ENCODE data around the gene IL1A.

Gene IL1A

GRCh38 chr2:112818094-112818902 lies 34.0 kb upstream of the IL1A start:
- DNase-seq = no peak

- no peak for DNase-seq
These were observed 32.9 kb upstream of the IL1A start for GRCh38 chr2:112817082-112817689.

DNA sequence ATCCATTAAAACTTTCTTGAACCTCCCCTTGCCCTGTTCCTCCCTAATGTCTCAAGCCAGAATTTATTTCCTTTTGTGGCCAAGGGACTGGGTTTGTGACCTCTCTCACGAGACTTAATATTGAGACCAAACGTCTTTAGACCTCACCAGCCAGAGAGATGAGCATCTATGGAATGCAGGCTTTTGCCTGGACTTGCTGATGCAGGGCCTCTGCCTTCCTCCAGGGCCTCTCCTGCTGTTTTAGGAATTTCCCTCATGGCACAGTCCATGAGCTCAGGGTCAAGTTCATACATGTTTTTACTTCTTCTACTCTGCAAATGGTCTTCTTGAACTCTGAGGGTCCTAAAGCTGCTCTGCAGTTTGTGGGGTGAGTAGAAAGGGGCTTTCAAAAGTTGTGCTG lies 30.0 kb upstream of the IL1A start:
- no peak for DNase-seq

DNA sequence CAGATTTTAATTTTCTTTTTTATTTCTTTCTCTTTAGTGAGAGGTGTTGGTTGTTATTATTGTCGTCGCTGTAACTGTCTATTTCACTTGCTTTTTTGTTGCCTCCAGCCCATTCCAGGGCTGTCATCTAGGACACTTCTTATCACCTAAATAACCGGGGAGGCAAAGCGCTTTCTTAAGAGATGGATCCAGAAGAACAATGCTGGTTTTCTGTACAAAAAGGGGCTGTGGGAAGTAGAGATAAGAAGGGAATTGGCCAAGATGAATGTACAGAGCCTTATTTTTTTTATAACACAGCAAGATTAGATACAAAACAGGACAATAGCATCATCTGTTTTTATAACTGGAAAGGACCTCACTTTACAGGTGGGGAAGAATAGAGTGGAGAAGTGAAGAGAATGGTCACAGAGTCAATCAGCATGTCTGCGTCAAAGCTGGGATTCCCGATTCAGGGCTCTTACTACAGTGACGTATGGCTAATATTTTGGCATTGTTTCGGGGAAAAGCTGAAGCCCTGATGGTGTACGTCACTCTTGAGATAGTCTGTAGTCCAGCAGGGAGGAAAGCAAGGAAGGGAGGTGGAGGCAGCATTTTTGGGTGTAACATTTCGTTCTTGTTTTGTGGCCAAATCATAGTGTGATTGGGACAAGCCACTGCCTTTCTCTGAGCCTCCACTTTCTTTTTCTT lies 29.1 kb upstream of the IL1A start:
- DNase-seq = no peak

- DNase-seq = no peak
These were observed 28.3 kb upstream of the IL1A start for GRCh38 chr2:112812318-112813267.

- DNase-seq = no peak
These were observed 27.6 kb upstream of the IL1A start for GRCh38 chr2:112811841-112812306.

DNA sequence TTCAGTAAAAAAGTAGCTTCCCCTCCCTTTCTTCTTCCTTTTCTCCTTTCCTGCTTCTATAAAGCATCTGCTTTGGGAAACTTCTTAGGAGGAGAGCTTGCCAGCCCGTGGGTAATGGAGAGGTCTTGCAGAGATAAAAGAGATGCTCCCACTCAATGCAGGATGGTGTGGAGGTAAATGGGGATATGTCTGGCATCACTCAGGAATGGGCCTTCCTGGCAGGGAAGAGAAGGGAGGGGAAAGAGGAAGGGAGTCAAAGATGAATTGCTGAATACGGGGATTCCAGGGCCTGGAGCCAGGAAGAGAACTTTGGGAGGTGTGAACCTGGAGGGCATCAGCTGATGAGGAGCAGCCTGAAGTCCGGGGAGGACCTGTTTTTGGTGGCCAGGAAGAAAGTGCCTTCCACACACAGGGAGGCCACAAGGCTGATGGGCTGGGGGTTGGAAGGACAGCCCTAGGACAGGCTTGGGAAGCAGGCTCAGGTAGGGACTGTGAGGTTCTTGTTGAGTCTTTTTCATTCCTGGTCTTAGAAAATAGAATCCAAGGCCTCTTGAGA lies 27.1 kb upstream of the IL1A start:
- DNase-seq = no peak

GRCh38 chr2:112809112-112809511 lies 24.8 kb upstream of the IL1A start:
- DNase-seq = no peak

DNA sequence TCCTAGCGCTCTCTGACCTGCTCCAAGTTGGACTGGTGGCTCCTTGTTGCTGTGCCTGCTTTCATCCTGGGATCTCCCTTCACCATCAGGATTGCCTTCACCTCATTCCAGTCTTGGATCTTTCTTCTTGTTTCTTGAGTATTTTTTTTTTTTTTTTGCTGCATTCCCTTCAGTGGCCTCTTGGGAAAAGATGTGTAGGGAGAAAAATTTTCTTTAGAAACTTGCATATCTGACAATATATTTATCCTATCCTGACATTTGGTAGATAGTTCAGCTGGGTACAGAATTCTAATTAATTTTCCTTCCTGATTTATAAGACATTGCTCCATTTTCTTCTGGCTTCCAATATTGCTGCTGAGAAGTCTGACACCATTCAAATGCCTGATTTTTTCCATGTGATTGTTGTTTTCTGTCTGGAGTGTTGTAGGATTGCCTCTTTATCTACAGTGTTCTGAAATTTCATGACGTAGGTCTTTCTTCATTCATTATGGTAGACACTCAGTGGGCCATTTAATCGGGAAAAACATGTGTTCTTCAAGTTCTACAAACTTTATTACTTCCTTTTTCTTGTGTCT lies 23.0 kb upstream of the IL1A start:
- DNase-seq = no peak

- DNase-seq = no peak
These were observed 21.2 kb upstream of the IL1A start for GRCh38 chr2:112805542-112805941.

DNA sequence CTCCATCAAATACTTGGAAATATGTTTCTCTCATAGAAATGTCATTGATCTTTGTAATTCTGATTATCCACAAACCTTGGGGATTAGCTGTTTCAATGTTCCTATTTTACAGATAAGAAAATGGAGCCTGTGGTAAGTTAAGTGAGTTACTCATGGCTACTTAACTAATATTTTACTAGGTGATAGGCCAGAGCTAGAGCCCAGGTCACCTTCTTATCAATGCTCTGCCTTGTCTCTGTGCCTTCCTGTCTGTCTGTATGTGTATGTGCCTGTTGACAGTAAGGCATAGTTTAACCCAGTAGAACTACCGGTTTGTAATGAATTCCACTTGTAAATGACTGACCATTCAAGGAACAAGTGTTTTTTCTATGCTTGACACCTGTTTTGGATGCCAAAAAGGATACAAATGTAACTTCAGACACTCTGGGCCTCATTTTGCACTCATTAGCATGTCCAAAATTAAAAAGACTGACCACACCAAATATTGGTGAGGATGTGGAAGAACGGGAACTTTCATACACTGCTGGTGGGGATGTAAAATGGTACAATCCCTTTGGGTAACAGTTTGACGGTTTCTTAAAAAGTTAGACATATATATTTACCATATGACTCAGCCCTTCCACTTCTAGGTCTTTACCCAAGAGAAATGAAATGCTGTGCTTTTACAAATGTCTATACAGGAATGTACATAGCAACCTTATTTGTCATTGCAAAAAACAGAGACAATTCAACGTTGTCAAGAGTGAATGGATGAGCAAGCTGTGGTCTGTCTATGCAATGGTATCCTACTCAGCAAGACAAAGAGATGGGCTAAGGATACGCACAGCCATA lies 19.6 kb upstream of the IL1A start:
- DNase-seq = no peak

DNA sequence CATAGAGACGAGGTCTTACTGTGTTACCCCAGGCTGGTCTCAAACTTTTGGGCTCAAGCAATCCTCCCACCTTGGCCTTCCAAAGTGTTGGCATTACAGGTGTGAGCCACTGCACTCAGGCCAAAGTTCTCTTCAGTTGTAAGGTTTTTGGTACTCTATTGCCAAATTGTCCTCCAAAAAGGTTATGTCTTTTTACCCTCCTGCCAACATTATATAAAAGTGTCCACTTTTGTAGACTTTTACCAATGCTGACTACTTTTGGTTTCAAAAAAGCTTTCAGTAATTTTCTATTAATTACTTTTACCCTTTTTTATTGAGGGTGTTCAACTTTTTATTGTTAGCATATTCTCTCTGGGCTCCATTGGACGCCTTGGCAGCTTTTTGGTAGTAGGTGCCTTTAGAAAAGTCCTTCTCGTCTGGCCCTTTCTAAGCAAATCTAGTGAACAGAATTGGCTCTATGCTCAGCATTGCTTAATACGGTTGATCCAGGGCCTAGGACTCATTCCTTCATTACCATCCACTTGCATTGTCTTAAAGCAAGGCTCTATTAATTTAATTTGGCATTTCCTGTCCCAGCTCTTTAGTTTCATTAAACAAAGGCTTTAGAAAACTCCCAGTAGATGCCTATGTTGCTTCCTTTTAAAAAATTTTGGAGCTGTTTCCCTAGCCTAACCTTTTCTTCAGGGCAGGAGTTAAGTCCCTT lies 16.7 kb upstream of the IL1A start:
- DNase-seq = no peak

DNA sequence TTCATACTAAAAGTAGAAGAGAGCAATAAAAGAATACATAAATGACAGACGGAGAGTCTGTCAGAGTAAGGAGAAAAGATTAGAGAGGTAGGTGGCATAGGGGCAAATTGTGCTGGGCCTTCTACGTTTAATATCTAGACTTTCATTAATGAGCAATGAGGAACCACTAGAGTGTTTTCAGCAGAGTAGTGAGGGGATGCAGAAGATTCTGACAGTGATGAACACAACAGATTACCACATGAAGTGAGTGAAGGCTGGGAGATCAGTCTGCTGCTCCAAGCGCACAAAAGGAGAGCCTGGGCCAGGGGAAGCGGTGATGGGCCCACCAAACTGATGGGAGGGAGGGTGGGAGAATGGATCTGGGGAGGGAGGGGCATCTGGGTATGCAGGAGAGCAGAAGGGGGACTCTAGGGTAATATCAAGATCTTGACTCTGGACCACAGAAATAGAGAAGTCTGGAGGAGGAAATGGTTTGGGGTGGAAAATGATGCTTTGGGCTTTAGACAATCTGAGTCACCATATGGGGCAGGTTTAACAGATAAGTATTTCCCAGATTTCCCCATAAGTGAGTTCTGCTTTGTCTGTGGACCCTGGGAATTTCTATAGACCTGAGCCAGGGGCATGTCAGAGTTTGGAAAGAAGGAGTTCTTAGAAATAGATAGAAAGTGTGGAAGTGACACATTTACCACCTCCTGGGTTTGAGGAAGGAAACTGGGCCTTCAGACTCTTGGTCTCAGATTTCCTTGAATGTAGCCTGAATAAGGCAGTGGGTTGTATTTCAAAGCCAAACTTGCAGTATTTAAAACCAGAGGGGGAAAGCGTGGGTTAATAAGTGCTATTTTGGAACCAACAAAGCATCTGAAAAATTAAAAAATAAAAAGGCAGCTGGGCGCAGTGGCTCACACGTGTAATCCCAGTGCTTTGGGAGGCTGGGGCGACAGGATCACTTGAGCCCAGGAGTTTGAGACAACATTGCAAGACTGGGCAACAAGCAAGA lies 15.0 kb upstream of the IL1A start:
- DNase-seq = no peak

GRCh38 chr2:112796486-112796885 lies 12.2 kb upstream of the IL1A start:
- DNase-seq = no peak

- no peak for DNase-seq
These were observed 11.5 kb upstream of the IL1A start for GRCh38 chr2:112795774-112796173.

DNA sequence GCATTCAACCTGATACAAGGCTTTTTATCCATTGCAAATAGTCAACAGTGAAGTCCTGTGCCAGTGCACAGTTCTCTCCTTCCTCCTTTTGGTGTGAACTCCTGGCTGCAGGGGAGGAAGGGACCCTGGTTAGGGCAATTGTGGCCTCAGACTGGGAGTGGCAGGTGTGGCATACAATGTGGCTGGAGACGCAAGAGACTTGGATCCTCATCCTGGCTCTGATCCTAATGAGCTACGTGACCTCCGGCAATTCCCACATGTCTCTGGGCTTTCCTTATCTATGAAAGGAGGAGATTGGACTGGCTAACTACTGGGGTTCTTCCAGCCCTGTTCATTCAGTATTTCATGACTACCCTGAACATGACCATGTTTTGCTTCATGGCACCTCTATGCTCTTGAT lies 10.5 kb upstream of the IL1A start:
- no peak for DNase-seq

- DNase-seq = no peak
These were observed 9.9 kb upstream of the IL1A start for GRCh38 chr2:112794131-112794733.

DNA sequence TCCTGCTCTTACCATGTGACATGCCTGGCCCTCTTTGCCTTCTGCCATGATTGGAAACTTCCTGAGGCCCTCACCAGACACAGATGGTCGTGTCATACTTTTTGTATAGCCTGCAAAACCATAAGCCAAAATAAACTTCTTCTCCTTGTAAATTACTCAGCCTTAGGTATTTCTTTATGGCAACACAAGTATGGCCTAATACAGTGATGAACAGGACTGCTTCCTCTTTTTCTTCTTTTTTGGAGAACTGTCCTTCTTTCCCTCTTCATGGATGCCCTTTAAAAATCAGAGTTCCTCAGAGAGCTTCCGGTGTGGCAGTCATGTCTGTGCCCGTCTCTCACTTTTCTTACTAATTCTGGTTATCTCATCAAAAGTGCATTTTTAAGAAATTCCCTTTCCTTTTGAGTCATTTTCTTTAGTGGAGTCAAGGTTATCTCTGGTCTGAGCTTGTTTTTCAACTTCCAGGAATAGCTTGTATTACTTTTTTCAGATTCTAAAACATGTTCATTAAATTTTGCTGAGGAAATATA lies 9.2 kb upstream of the IL1A start:
- DNase-seq = no peak

Measured in activated gamma-delta T cell (primary cell).